Activated effector memory CD4-positive, alpha-beta T cell treated with anti-CD3 and anti-CD28 coated beads, Interleukin-2, amount 50 U/mL, for 16 hours (primary cell): ENCODE data around the gene NRN1.
A peak's percentile ranks its signal among the peaks of the same experiment; 100 is the strongest.
"Not testable (repeated sequence)": the region's sequence is repeated elsewhere in the genome, so short reads cannot be mapped to it uniquely, and the experiment has no call there.

ENCODE experiments used
- DNase-seq: peaks from one replicate; pipeline ENCODE4 v3.0.0-alpha.2; 2020

The NRN1 gene

GRCh38 chr6:6006428-6007365 lies at the start of gene NRN1:
NRN1 (minus strand) TSS chr6:6006925; CDS start chr6:6006749, 176 bp downstream.
- no peak for DNase-seq

GRCh38 chr6:6052216-6052615 lies 45.5 kb upstream of the NRN1 start:
- no peak for DNase-seq

- DNase-seq = no peak
Observed at GRCh38 chr6:6046716-6047115, 40.0 kb upstream of the NRN1 start.

- no peak for DNase-seq
Observed at GRCh38 chr6:6039946-6040509, 33.3 kb upstream of the NRN1 start.

- DNase-seq = no peak
Observed at GRCh38 chr6:6037179-6037578, 30.5 kb upstream of the NRN1 start.

- DNase-seq = no peak
Observed at GRCh38 chr6:6033858-6034257, 27.1 kb upstream of the NRN1 start.

- DNase-seq = no peak
Observed at GRCh38 chr6:6026513-6027205, 19.9 kb upstream of the NRN1 start.

- no peak for DNase-seq
Observed at GRCh38 chr6:6025736-6026135, 19.0 kb upstream of the NRN1 start.

- DNase-seq = no peak
Observed at GRCh38 chr6:6024220-6024619, 17.5 kb upstream of the NRN1 start.

GRCh38 chr6:6022841-6023240 lies 16.1 kb upstream of the NRN1 start:
- DNase-seq = not testable (repeated sequence)

GRCh38 chr6:6008648-6009421 lies 2.1 kb upstream of the NRN1 start:
- peak; percentile 76 for DNase-seq

- no peak for DNase-seq
Observed at GRCh38 chr6:6008089-6008647, 1.4 kb upstream of the NRN1 start.

- peak; percentile 69 for DNase-seq
Observed at GRCh38 chr6:6007366-6008088, 802 bp upstream of the NRN1 start.

- no peak for DNase-seq
Observed at GRCh38 chr6:6006006-6006427, 708 bp downstream of the NRN1 start.

GRCh38 chr6:6005051-6006005 lies 1.4 kb downstream of the NRN1 start:
- DNase-seq = no peak

GRCh38 chr6:6004390-6004995 lies 2.2 kb downstream of the NRN1 start:
- no peak for DNase-seq

- no peak for DNase-seq
Observed at GRCh38 chr6:6003621-6004366, 2.9 kb downstream of the NRN1 start.

GRCh38 chr6:6002848-6003620 lies 3.7 kb downstream of the NRN1 start:
- DNase-seq = no peak
